ENCODE results near the gene PIP5KL1. TPM values are rescaled to one million over a fixed set of nuclear protein-coding genes. Genes with fewer than 3 reads are reported as not detected.

PIP5KL1 gene
- total and polyA plus RNA-seq, 9 donors, result 0.10 to 4.0 (median 1.9) TPM

- Histone ChIP-seq H3K9me3 (no peaks in the 10 kb centered on the region), H3K4me3 (peak overlapping the region; percentile 16), H3K27me3 (no peaks in the 10 kb centered on the region), H3K4me1 (ENCODE audit: insufficient read depth) (peaks cover 70% of the 10 kb centered on the region), H3K27ac (peak overlapping the region in 1 of 2 donors; percentile 6), H3K36me3 (no peaks in the 10 kb centered on the region)
- peak in 1 of 5 donors; percentile 23 for DNase-seq
- TF ChIP-seq POLR2A (IDR thresholded peaks at IDR 0.05) (no peak), EP300 (IDR thresholded peaks at IDR 0.05) (no peak)
- TF ChIP-seq, protein P1, sequence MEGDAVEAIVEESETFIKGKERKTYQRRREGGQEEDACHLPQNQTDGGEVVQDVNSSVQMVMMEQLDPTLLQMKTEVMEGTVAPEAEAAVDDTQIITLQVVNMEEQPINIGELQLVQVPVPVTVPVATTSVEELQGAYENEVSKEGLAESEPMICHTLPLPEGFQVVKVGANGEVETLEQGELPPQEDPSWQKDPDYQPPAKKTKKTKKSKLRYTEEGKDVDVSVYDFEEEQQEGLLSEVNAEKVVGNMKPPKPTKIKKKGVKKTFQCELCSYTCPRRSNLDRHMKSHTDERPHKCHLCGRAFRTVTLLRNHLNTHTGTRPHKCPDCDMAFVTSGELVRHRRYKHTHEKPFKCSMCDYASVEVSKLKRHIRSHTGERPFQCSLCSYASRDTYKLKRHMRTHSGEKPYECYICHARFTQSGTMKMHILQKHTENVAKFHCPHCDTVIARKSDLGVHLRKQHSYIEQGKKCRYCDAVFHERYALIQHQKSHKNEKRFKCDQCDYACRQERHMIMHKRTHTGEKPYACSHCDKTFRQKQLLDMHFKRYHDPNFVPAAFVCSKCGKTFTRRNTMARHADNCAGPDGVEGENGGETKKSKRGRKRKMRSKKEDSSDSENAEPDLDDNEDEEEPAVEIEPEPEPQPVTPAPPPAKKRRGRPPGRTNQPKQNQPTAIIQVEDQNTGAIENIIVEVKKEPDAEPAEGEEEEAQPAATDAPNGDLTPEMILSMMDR (IDR thresholded peaks at IDR 0.05), result no peak
- WGBS, 3 donors, result 74 to 78% (median 75%) methylated on average over 10 of the region's 10 CpGs
- intact Hi-C loops (cut with DNase I), result loop anchor here in 1 of 4 donors (5.0 kb wide), 1 partner anchor 33 kb away; no protein-coding TSS in a partner anchor
These were observed 45.1 kb upstream of the PIP5KL1 start for GRCh38 chr9:127975376-127976315.

GRCh38 chr9:127974769-127975261 lies 44.2 kb upstream of the PIP5KL1 start:
- no peak for TF ChIP-seq POLR2A (IDR thresholded peaks at IDR 0.05)
- intact Hi-C loops (cut with DNase I), result loop anchor here in 1 of 4 donors (5.0 kb wide), 1 partner anchor 33 kb away; no protein-coding TSS in a partner anchor
- Histone ChIP-seq H3K4me1 (ENCODE audit: insufficient read depth) (peaks cover 73% of the 10 kb centered on the region), H3K36me3 (no peaks in the 10 kb centered on the region), H3K4me3 (peak overlapping the region; percentile 16), H3K27ac (peak overlapping the region in 1 of 2 donors; percentile 6), H3K27me3 (no peaks in the 10 kb centered on the region), H3K9me3 (no peaks in the 10 kb centered on the region)
- DNase-seq, result peak; percentile 53 to 76 (median 69)
- WGBS, 3 donors, result 32 to 39% (median 37%) methylated on average over 10 of the region's 10 CpGs

- peak in 1 of 5 donors; percentile 29 for DNase-seq
- no peak overlapping the region for H3K27ac ChIP-seq
- no peaks in the 10 kb centered on the region for H3K27me3 ChIP-seq
- 55 to 71% (median 59%) methylated on average over 12 of the region's 12 CpGs for WGBS, 3 donors
- no peaks in the 10 kb centered on the region for H3K9me3 ChIP-seq
- no peaks in the 10 kb centered on the region for H3K36me3 ChIP-seq
- intact Hi-C loops (cut with DNase I), result no loop called here
- no peak overlapping the region for H3K4me3 ChIP-seq
- peaks cover 77% of the 10 kb centered on the region for H3K4me1 ChIP-seq (ENCODE audit: insufficient read depth)
- TF ChIP-seq POLR2A (IDR thresholded peaks at IDR 0.05) (no peak), EP300 (IDR thresholded peaks at IDR 0.05) (no peak)
- TF ChIP-seq, protein P1 (IDR thresholded peaks at IDR 0.05), result no peak
These were observed 43.6 kb upstream of the PIP5KL1 start for GRCh38 chr9:127974001-127974768.

GRCh38 chr9:127973169-127974000 lies 42.8 kb upstream of the PIP5KL1 start:
- Histone ChIP-seq H3K4me1 (ENCODE audit: insufficient read depth) (peaks cover 82% of the 10 kb centered on the region), H3K4me3 (no peak overlapping the region), H3K9me3 (no peaks in the 10 kb centered on the region), H3K27me3 (no peaks in the 10 kb centered on the region), H3K36me3 (no peaks in the 10 kb centered on the region), H3K27ac (no peak overlapping the region)
- intact Hi-C loops (cut with DNase I), result no loop called here
- DNase-seq, result peak in 1 of 5 donors; percentile 33
- 61 to 77% (median 74%) methylated on average over 17 of the region's 17 CpGs for WGBS, 3 donors
- TF ChIP-seq POLR2A (IDR thresholded peaks at IDR 0.05), result no peak
- TF ChIP-seq, protein P1 (IDR thresholded peaks at IDR 0.05), result no peak
- no peak for TF ChIP-seq EP300 (IDR thresholded peaks at IDR 0.05)

Data from ovary (tissue), 9 donors.